H1 (cell line): ENCODE measurements around the gene PLD2. TPM values are rescaled to one million over a fixed set of nuclear protein-coding genes. Genes with fewer than 3 reads are reported as not detected.

Source experiments
- CTCF ChIA-PET: fragments of 300-600 bp; sonication (Branson Sonifier 250); formaldehyde crosslinking; loops from one replicate; lab custom pipeline; 2021; ENCODE audit not compliant: partially characterized antibody; lab: Charles Lee
- POLR2A ChIA-PET: fragments of 300-600 bp; sonication (Branson Sonifier 250); formaldehyde crosslinking; loops from one replicate; lab custom pipeline; 2021; ENCODE audit warnings: inconsistent platforms; ENCODE audit not compliant: partially characterized antibody; lab: Charles Lee
- DNase-seq, 2 experiments: peaks; one replicate each; pipeline versions ENCODE4 v3.0.0 to v3.0.0-alpha.2; 2010 to 2022; ENCODE audit warnings: low spot score in 2 of 2, low read depth in 1 of 2, mixed read lengths in 1 of 2
- FAIRE-seq: peaks from 2 replicates; lab custom pipeline; 2011; peaks lifted over from hg19 to GRCh38; lab: Jason Lieb, UNC
- H2AFZ ChIP-seq: 2 replicates; pipeline ENCODE4 v1.8.1; 2012; ENCODE audit warnings: low read length, inconsistent platforms
- H2AK5ac ChIP-seq: 2 replicates; pipeline ENCODE4 v1.6.1; 2013; ENCODE audit warnings: low read depth, low read length
- H2BK120ac ChIP-seq: replicated peaks from 2 replicates; pipeline ENCODE3; 2013; ENCODE audit warnings: low read depth, low read length, inconsistent platforms
- H2BK12ac ChIP-seq: 2 replicates; pipeline ENCODE4 v1.6.1; 2013; ENCODE audit warnings: low read depth, low read length
- H2BK15ac ChIP-seq: 2 replicates; pipeline ENCODE4 v1.6.1; 2013; ENCODE audit warnings: low read length
- H2BK20ac ChIP-seq: 2 replicates; pipeline ENCODE4 v1.6.1; 2013; ENCODE audit warnings: low read length
- H2BK5ac ChIP-seq: 2 replicates; pipeline ENCODE4 v1.6.1; 2013; ENCODE audit warnings: low read depth, low read length
- H3K14ac ChIP-seq: 2 replicates; pipeline ENCODE4 v1.6.1; 2013; ENCODE audit warnings: inconsistent platforms; ENCODE audit not compliant: insufficient read length
- H3K18ac ChIP-seq: 2 replicates; pipeline ENCODE4 v1.6.1; 2013; ENCODE audit warnings: low read length; ENCODE audit errors: extremely low read depth
- H3K23ac ChIP-seq: 2 replicates; pipeline ENCODE4 v1.6.1; 2013; ENCODE audit warnings: inconsistent platforms; ENCODE audit not compliant: insufficient read length
- H3K23me2 ChIP-seq: 2 replicates; pipeline ENCODE4 v1.6.1; 2013; ENCODE audit warnings: low read depth, low read length
- H3K27ac ChIP-seq: 2 replicates; pipeline ENCODE4 v1.6.1; 2011; ENCODE audit warnings: low read depth, low read length, inconsistent platforms
- H3K27me3 ChIP-seq, 4 experiments: replicated peaks in 1 of 4; 1 replicate in 1 of 4; 2 replicates in 3 of 4; pipeline versions ENCODE4 v1.6.1 to v1.8.1; 2011 to 2013; ENCODE audit warnings: low read length in 3 of 4, mild to moderate bottlenecking in 3 of 4, inconsistent platforms in 2 of 4, mixed read lengths in 2 of 4, moderate library complexity in 1 of 4; ENCODE audit not compliant: control insufficient read depth in 3 of 4, insufficient read depth in 3 of 4; ENCODE audit errors: extremely low read depth in 1 of 4
- H3K36me3 ChIP-seq, 4 experiments: 2 replicates each; pipeline versions ENCODE4 v1.6.1 to v1.8.1; 2011 to 2013; ENCODE audit warnings: mild to moderate bottlenecking in 4 of 4, low read length in 3 of 4, moderate library complexity in 2 of 4, control low read depth in 1 of 4, inconsistent platforms in 1 of 4; ENCODE audit not compliant: insufficient read depth in 4 of 4, control insufficient read depth in 2 of 4
- H3K4ac ChIP-seq: replicated peaks from 2 replicates; pipeline ENCODE3; 2013; ENCODE audit warnings: low read length, low read depth, mixed read lengths, inconsistent platforms; ENCODE audit not compliant: insufficient read length
- H3K4me1 ChIP-seq, 4 experiments: replicated peaks in 1 of 4; 1 replicate in 1 of 4; 2 replicates in 3 of 4; pipeline versions ENCODE4 v1.6.1 to v1.8.1; 2011 to 2013; ENCODE audit warnings: low read length in 3 of 4, inconsistent platforms in 2 of 4, mixed read lengths in 1 of 4; ENCODE audit not compliant: insufficient read depth in 4 of 4, control insufficient read depth in 3 of 4
- H3K4me2 ChIP-seq, 2 experiments: 2 replicates each; pipeline versions ENCODE4 v1.6.1 to v1.8.1; 2011 to 2013; ENCODE audit warnings: low read depth in 2 of 2, low read length in 2 of 2, control low read depth in 1 of 2, inconsistent platforms in 1 of 2, mild to moderate bottlenecking in 1 of 2; ENCODE audit not compliant: insufficient read depth in 1 of 2
- H3K4me3 ChIP-seq, 4 experiments: fragments of 200-600, 300-600 bp in 1 of 4; sonication (generic), shearing (Covaris generic), sonication (Bioruptor Twin) in 1 of 4; 2 replicates each; pipeline versions ENCODE4 v1.5.1 to v1.8.1; 2011 to 2016; ENCODE audit warnings: low read length in 4 of 4, low read depth in 3 of 4, control low read depth in 2 of 4, inconsistent platforms in 2 of 4, mild to moderate bottlenecking in 2 of 4, mixed read lengths in 1 of 4, moderate library complexity in 1 of 4; ENCODE audit not compliant: insufficient read depth in 2 of 4; ENCODE audit errors: extremely low read depth in 1 of 4
- H3K56ac ChIP-seq: replicated peaks from 2 replicates; pipeline ENCODE3; 2013; ENCODE audit warnings: low read depth, mild to moderate bottlenecking, mixed read lengths, low read length, inconsistent platforms; ENCODE audit not compliant: insufficient read length
- H3K79me1 ChIP-seq: 2 replicates; pipeline ENCODE4 v1.6.1; 2013; ENCODE audit warnings: low read depth, low read length, control low read depth
- H3K79me2 ChIP-seq, 2 experiments: 2 replicates each; pipeline versions ENCODE4 v1.6.1 to v1.8.1; 2012 to 2013; ENCODE audit warnings: low read length in 2 of 2, mild to moderate bottlenecking in 2 of 2, inconsistent platforms in 1 of 2; ENCODE audit not compliant: insufficient read depth in 2 of 2, control insufficient read depth in 1 of 2
- H3K9ac ChIP-seq, 4 experiments: replicated peaks in 1 of 4; 1 replicate in 1 of 4; 2 replicates in 3 of 4; pipeline versions ENCODE4 v1.6.1 to v1.8.1; 2011 to 2013; ENCODE audit warnings: low read depth in 3 of 4, low read length in 3 of 4, control low read depth in 2 of 4, mild to moderate bottlenecking in 2 of 4, moderate library complexity in 2 of 4, inconsistent platforms in 1 of 4; ENCODE audit errors: extremely low read depth in 1 of 4
- H3K9me3 ChIP-seq, 2 experiments: 2 replicates each; pipeline versions ENCODE4 v1.6.1 to v1.8.1; 2012 to 2013; ENCODE audit warnings: mild to moderate bottlenecking in 2 of 2, moderate library complexity in 2 of 2, control low read depth in 1 of 2, inconsistent platforms in 1 of 2, low read depth in 1 of 2, low read length in 1 of 2, mixed read lengths in 1 of 2; ENCODE audit not compliant: insufficient read depth in 2 of 2
- H4K20me1 ChIP-seq, 2 experiments: replicated peaks in 1 of 2; 2 replicates each; pipeline versions ENCODE3 to v1.8.1; 2011 to 2013; ENCODE audit warnings: inconsistent platforms in 2 of 2, low read length in 2 of 2, mild to moderate bottlenecking in 1 of 2; ENCODE audit not compliant: insufficient read depth in 2 of 2, control insufficient read depth in 1 of 2
- H4K5ac ChIP-seq: 2 replicates; pipeline ENCODE4 v1.6.1; 2013; ENCODE audit warnings: low read length, low read depth, mixed read lengths, inconsistent platforms; ENCODE audit not compliant: insufficient read length
- H4K8ac ChIP-seq: 2 replicates; pipeline ENCODE4 v1.8.0; 2013; ENCODE audit warnings: mild to moderate bottlenecking, moderate library complexity, low read length, inconsistent platforms; ENCODE audit not compliant: insufficient read depth; ENCODE audit errors: extremely low read depth
- H4K91ac ChIP-seq: replicated peaks from 2 replicates; pipeline ENCODE3; 2013; ENCODE audit warnings: low read length, mixed read lengths, inconsistent platforms; ENCODE audit not compliant: insufficient read length
- CEBPB ChIP-seq: IDR thresholded peaks from 2 replicates; pipeline ENCODE4 v1.6.1; 2012; ENCODE audit warnings: low read depth, low read length
- CHD2 ChIP-seq: IDR thresholded peaks from 2 replicates; pipeline ENCODE4 v1.6.1; 2012; ENCODE audit warnings: low read length, improper control_type of control experiment
- EGR1 ChIP-seq: IDR thresholded peaks from 2 replicates; pipeline ENCODE4 v1.6.1; 2011; ENCODE audit warnings: low read depth, low read length, borderline replicate concordance
- KDM4A ChIP-seq: IDR thresholded peaks from one replicate; pipeline ENCODE4 v1.7.1; 2012; ENCODE audit warnings: low read depth, mild to moderate bottlenecking, moderate library complexity, low read length, inconsistent platforms; ENCODE audit not compliant: severe bottlenecking
- POLR2A ChIP-seq, 2 experiments: IDR thresholded peaks; 1 replicate in 1 of 2; 2 replicates in 1 of 2; pipeline ENCODE4 v1.6.1; 2011; ENCODE audit warnings: low read depth in 2 of 2, low read length in 2 of 2, mild to moderate bottlenecking in 2 of 2; ENCODE audit errors: control extremely low read depth in 1 of 2
- SIN3A ChIP-seq, 2 experiments: IDR thresholded peaks in 1 of 2; conservative IDR thresholded peaks in 1 of 2; 2 replicates each; pipeline ENCODE4 v1.6.1; 2011 to 2012; ENCODE audit warnings: low read length in 2 of 2, improper control_type of control experiment in 1 of 2, low read depth in 1 of 2, mild to moderate bottlenecking in 1 of 2
- TEAD4 ChIP-seq: IDR thresholded peaks from 2 replicates; pipeline ENCODE4 v1.6.1; 2012; ENCODE audit warnings: low read depth, low read length, inconsistent platforms, mixed read lengths
- WGBS, 2 experiments: shearing (Covaris generic) in 1 of 2; methylation state at CpG; one replicate each; pipeline versions ENCODE4 v1.1.6 to v1.1.7; 2013 to 2015; ENCODE audit warnings: low lambda C conversion rate in 2 of 2, mixed read lengths in 2 of 2, inconsistent platforms in 1 of 2, low coverage in 1 of 2, missing lambda C conversion rate in 1 of 2; ENCODE audit not compliant: insufficient replicate concordance in 2 of 2, insufficient coverage in 1 of 2, insufficient read length in 1 of 2; ENCODE audit errors: extremely low coverage in 1 of 2, missing lambda C conversion rate in 1 of 2; 5-methylcytosine and 5-hydroxymethylcytosine counted together
- long read RNA-seq, 2 experiments: library from RNA in 1 of 2; library from capped mRNA in 1 of 2; stranded (forward); transcript quantifications; one replicate each; pipeline ENCODE4 v2.0.0, GENCODE V29; 2021; ENCODE audit warnings: inconsistent platforms in 1 of 2
- polyA minus RNA-seq, 3 experiments: library from RNA; depleted of rRNA, polyadenylated mRNA; stranded (reverse); fragments of >200 nt; gene quantifications; 1 replicate in 2 of 3; 2 replicates in 1 of 3; pipeline ENCODE4 v1.2.3, GENCODE V29; 2011
- polyA plus RNA-seq, 7 experiments: library from polyadenylated mRNA; depleted of rRNA in 3 of 7; stranded (reverse) in 5 of 7; unstranded in 2 of 7; fragments of >200 nt in 5 of 7; fragments of 200-250 nt in 2 of 7; gene quantifications; 1 replicate in 5 of 7; 2 replicates in 1 of 7; 4 replicates in 1 of 7; pipeline versions ENCODE4 v1.2.1 to v1.2.3, GENCODE V29; 2011 to 2013; ENCODE audit warnings: missing spikeins in 2 of 7, mixed read lengths in 2 of 7
- total RNA-seq: library from RNA; stranded (reverse); fragmentation: NEBNext Ultra II Directional; extraction: Animal tissue kit (Norgen Biotek cat#: 25700); gene quantifications from 2 replicates; pipeline ENCODE4 v1.2.1, GENCODE V29; 2021

The PLD2 gene
- total RNA-seq (48.4 and 53.0 TPM in 2 replicates), polyA plus RNA-seq (2011; rRNA removed) (44.3 and 59.8 TPM in 2 replicates), polyA minus RNA-seq (2011; rRNA and poly(A)+ RNA removed) (55.5 and 60.1 TPM in 2 replicates)
- polyA plus RNA-seq (2011; cell fraction: cytosol; rRNA removed), result 59.0 TPM
- polyA plus RNA-seq (2011; cell fraction: nucleus; rRNA removed), result 192 TPM
- polyA plus RNA-seq (2012, experiment 1 of 2), result 47.0 to 64.6 TPM (median 57.7 TPM) in 4 replicates
- 40.2 TPM for polyA plus RNA-seq (2012, experiment 2 of 2)
- polyA plus RNA-seq (2013, experiment 1 of 2), result 22.1 TPM
- 21.0 TPM for polyA plus RNA-seq (2013, experiment 2 of 2)
- polyA minus RNA-seq (2011; cell fraction: cytosol; rRNA and poly(A)+ RNA removed), result 31.8 TPM
- polyA minus RNA-seq (2011; cell fraction: nucleus; rRNA and poly(A)+ RNA removed), result 49.7 TPM
- long read RNA-seq, experiment 1, partial matches to known transcripts, result 9 of 22 reads
- long read RNA-seq, experiment 1, other reads (novel, unspliced or antisense), result 8 of 22 reads
- long read RNA-seq, experiment 2, transcript PLD2-201 (25 exons, 3,503 nt), result major isoform, 5 of 7 reads
- long read RNA-seq, experiment 2, partial matches to known transcripts, result 1 of 7 reads
- long read RNA-seq, experiment 2, other reads (novel, unspliced or antisense), result 0 of 7 reads

DNA sequence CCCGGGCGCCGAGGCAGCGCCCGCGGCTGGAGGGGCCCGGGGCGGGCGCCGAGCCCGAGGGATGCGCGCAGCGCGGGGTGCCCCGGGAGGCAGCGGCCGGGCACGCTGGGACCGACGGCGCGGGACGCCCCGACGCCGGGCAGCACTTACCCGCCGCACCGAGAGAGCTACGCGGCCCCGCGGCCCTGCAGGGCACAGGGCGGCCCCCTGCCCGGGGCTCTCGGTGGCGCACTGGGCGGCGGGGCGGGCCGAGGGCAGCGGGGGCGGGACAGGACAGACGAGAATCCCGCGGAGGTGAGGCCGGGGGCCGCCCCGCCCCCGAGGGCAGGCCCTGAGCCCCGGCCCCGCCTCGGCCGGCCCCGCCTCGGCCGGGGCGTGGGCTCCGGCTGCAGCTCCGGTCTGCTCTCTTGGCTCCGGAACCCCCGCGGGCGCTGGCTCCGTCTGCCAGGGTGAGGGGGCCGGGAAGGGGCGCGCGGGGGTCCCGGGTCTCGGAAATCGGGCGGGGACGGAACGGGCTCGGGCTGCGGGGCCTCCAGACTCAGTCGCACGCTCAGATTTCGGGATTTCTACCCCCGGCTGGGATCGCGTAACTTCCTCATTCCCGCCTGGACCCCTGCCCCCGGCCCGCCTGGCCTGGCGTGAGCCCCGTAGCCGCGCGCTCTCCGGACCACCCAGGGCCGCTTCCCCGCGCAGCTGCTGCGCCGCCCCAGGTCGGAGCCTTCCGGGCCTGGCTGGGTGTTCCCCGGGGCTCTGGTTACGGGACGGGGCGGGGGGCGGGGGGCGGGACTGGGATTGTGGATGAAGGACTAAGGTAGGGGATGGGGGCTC, at the start of gene PLD2:
Gene PLD2, plus strand, starts transcription at position 376 of the 828 bp plus-strand sequence. CDS start 621 bp downstream, outside the sequence.
- Histone ChIP-seq H3K27me3 (no peaks in the 10 kb centered on the region; a peak in 1 of 7 replicates), H4K91ac (peak within 1 kb of the TSS; percentile 30), H3K14ac (no peak within 1 kb of the TSS), H2BK5ac (no peak within 1 kb of the TSS), H3K9ac (peak within 1 kb of the TSS; percentile 49 to 79 (median 67)), H3K4me2 (peak within 1 kb of the TSS; percentile 75 to 91), H2BK15ac (no peak within 1 kb of the TSS), H3K27ac (no peak within 1 kb of the TSS; the same call in 1 of the 2 replicates), H3K9me3 (no peaks in the 10 kb centered on the region), H4K20me1 (no peaks in the 10 kb centered on the region), H3K56ac (peak within 1 kb of the TSS; percentile 46), H3K4ac (no peak within 1 kb of the TSS), H3K23ac (no peak within 1 kb of the TSS), H2BK20ac (no peak within 1 kb of the TSS), H3K79me1 (no peaks in the 10 kb centered on the region), H2BK120ac (no peak within 1 kb of the TSS), H3K4me3 (peak within 1 kb of the TSS; percentile 68 to 97 (median 79)), H3K23me2 (peaks cover 6% of the 10 kb centered on the region; the same call in 1 of the 2 replicates), H2BK12ac (peak within 1 kb of the TSS; percentile 39; the same call in 1 of the 2 replicates), H3K4me1 (peaks cover 0 to 5% (median 4%) of the 10 kb centered on the region in 4 experiments; a peak in 3 of 7 replicates), H3K18ac (peak within 1 kb of the TSS; percentile 48), H2AFZ (peak within 1 kb of the TSS; percentile 98), H3K36me3 (peaks cover 0 to 22% (median 5%) of the 10 kb centered on the region in 4 experiments; a peak in 5 of 8 replicates), H3K79me2 (0 out of 4 replicates have a peak, but pooled peaks cover 0 to 3% of the 10 kb centered on the region in 2 experiments), H4K8ac (peak within 1 kb of the TSS; percentile 65; the same call in 1 of the 2 replicates), H2AK5ac (no peak within 1 kb of the TSS), H4K5ac (no peak within 1 kb of the TSS)
- FAIRE-seq (no peak), DNase-seq (peak in 1 of 2 experiments; percentile 89)
- ChIA-PET CTCF (interaction anchor here (0.8 to 3.0 kb wide), 8 partner anchors 16 to 227 kb away, joined by 3 to 14 read pairs (median 4); partner anchors contain the start of gene ARRB2), POLR2A (interaction anchor here (0.6 to 3.2 kb wide), 17 partner anchors 10 to 133 kb away, joined by 3 to 25 read pairs (median 4); partner anchors contain the start of genes GLTPD2, PSMB6, RNF167 and SLC25A11)
- 1% methylated on average over 24 of the region's 106 CpGs; no CpG with 5 or more reads in 1 of the 2 experiments for WGBS, 2 experiments
- TF ChIP-seq KDM4A (peak; percentile 27), SIN3A (conservative IDR thresholded peaks at IDR 0.05 in 1 of 2, IDR thresholded peaks at IDR 0.05 in 1 of 2; ENCODE audit: low read depth in 1 of 2, low read length in 2 of 2) (peak in 1 of 2 experiments; percentile 41; a peak in 1 of 4 replicates), TEAD4 (peak; percentile 14; the same call in 1 of the 2 replicates), EGR1 (peak; percentile 65), POLR2A (IDR thresholded peaks at IDR 0.05; ENCODE audit: control extremely low read depth in 1 of 2, low read depth in 2 of 2, low read length in 2 of 2) (peak in 1 of 2 experiments; percentile 70; a peak in 2 of 3 replicates), CEBPB (no peak), CHD2 (peak; percentile 81)
